ENCODE results near the gene DENND1B. TPM values are rescaled to one million over a fixed set of nuclear protein-coding genes. Genes with fewer than 3 reads are reported as not detected.

Gene DENND1B, protein sequence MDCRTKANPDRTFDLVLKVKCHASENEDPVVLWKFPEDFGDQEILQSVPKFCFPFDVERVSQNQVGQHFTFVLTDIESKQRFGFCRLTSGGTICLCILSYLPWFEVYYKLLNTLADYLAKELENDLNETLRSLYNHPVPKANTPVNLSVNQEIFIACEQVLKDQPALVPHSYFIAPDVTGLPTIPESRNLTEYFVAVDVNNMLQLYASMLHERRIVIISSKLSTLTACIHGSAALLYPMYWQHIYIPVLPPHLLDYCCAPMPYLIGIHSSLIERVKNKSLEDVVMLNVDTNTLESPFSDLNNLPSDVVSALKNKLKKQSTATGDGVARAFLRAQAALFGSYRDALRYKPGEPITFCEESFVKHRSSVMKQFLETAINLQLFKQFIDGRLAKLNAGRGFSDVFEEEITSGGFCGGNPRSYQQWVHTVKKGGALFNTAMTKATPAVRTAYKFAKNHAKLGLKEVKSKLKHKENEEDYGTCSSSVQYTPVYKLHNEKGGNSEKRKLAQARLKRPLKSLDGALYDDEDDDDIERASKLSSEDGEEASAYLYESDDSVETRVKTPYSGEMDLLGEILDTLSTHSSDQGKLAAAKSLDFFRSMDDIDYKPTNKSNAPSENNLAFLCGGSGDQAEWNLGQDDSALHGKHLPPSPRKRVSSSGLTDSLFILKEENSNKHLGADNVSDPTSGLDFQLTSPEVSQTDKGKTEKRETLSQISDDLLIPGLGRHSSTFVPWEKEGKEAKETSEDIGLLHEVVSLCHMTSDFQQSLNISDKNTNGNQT
- 10 to 100 TPM; 12.4 to 27.5 (median 15.9) TPM for total RNA-seq

DNA sequence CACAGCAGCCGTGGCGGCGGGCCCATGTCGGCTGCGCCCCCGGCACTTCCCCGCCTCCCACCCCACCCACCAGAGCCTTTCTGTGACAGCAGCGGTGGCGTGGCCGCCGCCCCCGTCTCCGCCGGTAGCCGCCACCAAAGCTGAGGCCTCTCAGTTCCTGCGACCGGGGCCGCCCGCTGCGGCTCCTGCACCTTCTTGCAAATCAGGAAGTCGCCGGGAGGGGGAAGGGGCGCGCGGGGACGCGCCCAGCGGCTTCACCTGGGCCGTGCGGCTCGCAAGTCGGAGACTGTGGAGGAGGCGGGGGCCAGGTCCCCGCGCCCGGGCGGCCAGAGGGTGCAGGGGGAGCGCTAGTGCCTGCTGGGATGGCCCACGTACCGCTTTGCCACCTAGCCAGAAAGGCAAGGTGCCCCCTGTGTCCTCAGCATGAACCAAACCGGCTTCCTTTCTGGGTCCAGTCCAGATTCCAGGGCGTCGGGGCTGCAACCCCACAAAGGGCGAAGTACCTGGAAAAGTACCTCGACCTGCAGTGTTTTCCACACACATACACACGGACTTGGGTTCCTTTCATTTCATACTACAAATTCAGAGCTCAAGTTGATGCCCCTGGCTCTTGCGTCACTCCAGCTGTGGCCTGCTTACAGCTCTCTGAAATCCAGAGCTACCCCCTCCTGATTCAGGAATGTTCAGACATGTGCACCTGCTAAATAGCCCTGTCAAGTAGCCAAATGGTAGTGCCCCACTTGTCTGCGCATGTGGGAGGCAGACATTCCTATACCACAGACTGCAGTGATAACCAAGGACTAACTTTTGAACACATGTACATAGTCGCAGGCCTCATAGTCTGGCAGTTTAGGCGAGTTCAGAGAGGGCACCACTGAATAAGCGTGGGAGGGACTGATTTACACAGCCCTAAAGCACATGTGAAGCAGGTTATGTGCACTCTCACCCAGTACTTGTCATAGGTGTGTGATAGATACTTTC lies at the start of gene DENND1B:
Gene DENND1B, minus strand, starts transcription at position 199 of the 981 bp plus-strand sequence. CDS start 325 bp downstream, outside the sequence.
- TF ChIP-seq, protein P1, sequence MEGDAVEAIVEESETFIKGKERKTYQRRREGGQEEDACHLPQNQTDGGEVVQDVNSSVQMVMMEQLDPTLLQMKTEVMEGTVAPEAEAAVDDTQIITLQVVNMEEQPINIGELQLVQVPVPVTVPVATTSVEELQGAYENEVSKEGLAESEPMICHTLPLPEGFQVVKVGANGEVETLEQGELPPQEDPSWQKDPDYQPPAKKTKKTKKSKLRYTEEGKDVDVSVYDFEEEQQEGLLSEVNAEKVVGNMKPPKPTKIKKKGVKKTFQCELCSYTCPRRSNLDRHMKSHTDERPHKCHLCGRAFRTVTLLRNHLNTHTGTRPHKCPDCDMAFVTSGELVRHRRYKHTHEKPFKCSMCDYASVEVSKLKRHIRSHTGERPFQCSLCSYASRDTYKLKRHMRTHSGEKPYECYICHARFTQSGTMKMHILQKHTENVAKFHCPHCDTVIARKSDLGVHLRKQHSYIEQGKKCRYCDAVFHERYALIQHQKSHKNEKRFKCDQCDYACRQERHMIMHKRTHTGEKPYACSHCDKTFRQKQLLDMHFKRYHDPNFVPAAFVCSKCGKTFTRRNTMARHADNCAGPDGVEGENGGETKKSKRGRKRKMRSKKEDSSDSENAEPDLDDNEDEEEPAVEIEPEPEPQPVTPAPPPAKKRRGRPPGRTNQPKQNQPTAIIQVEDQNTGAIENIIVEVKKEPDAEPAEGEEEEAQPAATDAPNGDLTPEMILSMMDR (IDR thresholded peaks at IDR 0.05; ENCODE audit: low read depth), result no peak

DNA sequence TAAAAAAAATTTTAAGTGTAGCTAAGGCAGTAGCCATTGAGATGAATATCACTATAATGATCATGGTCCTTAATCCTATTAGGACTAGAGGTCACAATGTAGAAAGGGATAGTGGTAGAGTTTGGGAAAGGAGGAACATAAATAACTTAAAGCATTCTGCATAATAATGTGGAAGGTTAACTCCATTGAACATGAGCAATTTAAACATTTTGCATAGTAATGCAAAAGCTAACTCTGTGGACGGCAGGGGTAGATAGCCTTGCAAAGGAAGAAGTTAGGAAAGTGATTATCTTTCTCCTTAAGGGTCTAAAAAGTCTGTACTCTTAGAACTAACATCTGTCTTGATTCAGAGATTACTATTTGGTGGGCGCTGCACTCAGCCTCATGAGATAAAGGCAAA lies 39.0 kb upstream of the DENND1B start:
- TF ChIP-seq, protein P1 (IDR thresholded peaks at IDR 0.05; ENCODE audit: low read depth), result no peak

DNA sequence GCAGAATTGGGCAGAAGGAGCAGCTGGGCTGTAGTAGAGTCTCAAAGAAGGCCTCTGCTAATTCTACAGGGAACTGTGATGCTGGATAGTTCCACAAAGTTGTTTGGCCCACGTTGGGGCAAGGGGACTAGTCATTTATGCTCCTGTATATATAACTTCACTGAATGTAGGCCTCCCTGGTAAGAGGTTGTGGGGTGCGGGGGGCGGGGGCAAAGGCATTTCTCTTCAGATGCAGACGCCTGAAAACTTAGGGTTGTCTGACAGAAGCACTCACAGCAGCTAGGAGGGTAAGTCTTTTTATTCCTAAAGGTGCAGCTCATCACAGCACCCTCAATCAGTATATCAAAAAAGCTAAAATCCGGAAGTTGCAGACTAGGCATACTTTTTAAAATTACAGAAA lies 38.5 kb upstream of the DENND1B start:
- TF ChIP-seq, protein P1 (IDR thresholded peaks at IDR 0.05; ENCODE audit: low read depth), result no peak

DNA sequence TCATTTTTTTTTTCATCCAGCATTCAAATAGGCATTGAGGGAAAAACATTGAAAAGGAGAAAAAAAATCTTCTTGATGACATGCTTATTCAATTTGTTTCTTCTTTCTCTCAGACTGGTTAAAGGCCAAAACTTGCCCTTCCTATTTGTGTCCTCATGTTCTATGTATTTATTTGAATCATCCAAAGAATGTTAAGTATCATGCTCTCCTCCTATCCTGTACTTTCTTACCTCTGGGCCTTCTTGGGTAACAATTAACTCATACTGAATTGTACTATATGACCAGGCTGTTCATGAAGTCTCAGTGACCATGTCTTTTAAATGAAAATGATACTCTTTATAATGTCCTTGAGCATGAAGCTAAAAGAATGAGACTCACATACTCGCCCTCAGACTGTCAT lies 36.5 kb upstream of the DENND1B start:
- TF ChIP-seq, protein P1 (IDR thresholded peaks at IDR 0.05; ENCODE audit: low read depth), result no peak

DNA sequence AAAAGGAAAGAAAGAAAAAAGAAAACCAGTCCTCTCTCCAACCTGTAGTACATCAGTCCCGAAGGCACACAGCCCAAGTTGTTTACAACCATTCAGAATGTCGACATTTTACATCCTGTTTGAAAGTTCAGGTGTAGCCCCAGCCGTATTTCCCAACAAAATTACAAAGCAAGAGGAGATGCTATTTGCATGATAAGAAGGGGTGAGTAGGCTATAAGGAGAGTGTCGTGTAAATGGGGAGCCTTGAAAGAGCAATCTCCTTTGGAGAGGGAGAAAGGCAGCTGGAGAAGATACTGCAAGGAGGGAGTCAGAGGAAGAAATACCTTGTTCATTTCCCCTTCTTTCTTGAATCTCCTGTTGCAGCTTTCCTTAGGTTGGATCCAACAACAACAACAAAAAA lies 35.5 kb upstream of the DENND1B start:
- TF ChIP-seq, protein P1 (IDR thresholded peaks at IDR 0.05; ENCODE audit: low read depth), result no peak

DNA sequence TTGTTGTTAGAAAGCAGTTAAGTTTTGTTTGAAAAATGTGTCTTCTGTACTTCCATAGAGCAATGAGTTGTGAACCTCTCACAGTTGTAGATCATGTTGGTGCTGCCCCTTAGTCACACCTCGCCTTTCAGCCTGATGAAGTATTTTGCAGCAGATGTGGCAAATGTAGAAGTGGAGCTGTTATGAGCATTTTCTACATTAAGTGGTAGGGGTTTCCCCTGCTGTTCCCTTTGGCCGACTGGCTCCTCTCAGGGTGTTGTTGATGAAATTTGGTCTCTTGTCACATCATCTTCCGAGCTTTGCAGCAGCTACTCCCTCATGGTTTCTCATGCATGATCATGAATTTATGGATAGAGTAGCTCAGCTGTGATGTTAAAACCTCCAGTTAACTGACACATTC lies 33.6 kb upstream of the DENND1B start:
- TF ChIP-seq, protein P1 (IDR thresholded peaks at IDR 0.05; ENCODE audit: low read depth), result no peak

All from subcutaneous adipose tissue (tissue), 4 donors.